Neural cell (in vitro differentiated cells): ENCODE data around the gene COX7B2. TPM values are rescaled to one million over a fixed set of nuclear protein-coding genes. Genes with fewer than 3 reads are reported as not detected.

Source experiments
- H2AFZ ChIP-seq: fragments of 200-600, 300-800 bp; sonication (generic), shearing (Covaris generic); 2 replicates; pipeline ENCODE4 v1.6.0; 2014; ENCODE audit warnings: low read depth, mild to moderate bottlenecking, antibody characterized with exemption, low read length, moderate library complexity
- H3F3A ChIP-seq: fragments of 200-600 bp; shearing (Covaris generic); 2 replicates; pipeline ENCODE4 v1.6.1; 2016; ENCODE audit warnings: mild to moderate bottlenecking, moderate library complexity, mixed read lengths, antibody characterized with exemption, low read length; ENCODE audit not compliant: insufficient read depth, poor library complexity, severe bottlenecking
- H3K27ac ChIP-seq: fragments of 200-600, 300-800 bp; sonication (generic), shearing (Covaris generic); 2 replicates; pipeline ENCODE4 v1.5.1; 2014; ENCODE audit warnings: mild to moderate bottlenecking, low read length, moderate library complexity
- H3K27me3 ChIP-seq: fragments of 300-800, 200-600 bp; sonication (generic), shearing (Covaris generic); 2 replicates; pipeline ENCODE4 v1.6.0; 2014; ENCODE audit warnings: mild to moderate bottlenecking, low read depth, low read length, moderate library complexity; ENCODE audit not compliant: insufficient read depth
- H3K36me3 ChIP-seq: fragments of 300-800, 200-600 bp; sonication (generic), shearing (Covaris generic); 2 replicates; pipeline ENCODE4 v1.5.1; 2014; ENCODE audit warnings: mild to moderate bottlenecking, antibody characterized with exemption, low read length, moderate library complexity; ENCODE audit not compliant: insufficient read depth
- H3K4me2 ChIP-seq: fragments of 300-800, 200-600 bp; sonication (generic), shearing (Covaris generic); 2 replicates; pipeline ENCODE4 v1.6.0; 2014; ENCODE audit warnings: mild to moderate bottlenecking, low read length
- H3K4me3 ChIP-seq: fragments of 300-800, 200-600 bp; sonication (generic), shearing (Covaris generic); 2 replicates; pipeline ENCODE4 v1.5.1; 2014; ENCODE audit warnings: mild to moderate bottlenecking, low read length, moderate library complexity
- H3K79me2 ChIP-seq: fragments of 200-600 bp; shearing (Covaris generic); replicated peaks from 2 replicates; pipeline ENCODE4 v1.6.0; 2014; ENCODE audit warnings: mild to moderate bottlenecking, low read length, moderate library complexity; ENCODE audit not compliant: insufficient read depth
- H3K9ac ChIP-seq: fragments of 300-800, 200-600 bp; sonication (generic), shearing (Covaris generic); 2 replicates; pipeline ENCODE4 v1.6.1; 2016; ENCODE audit warnings: mild to moderate bottlenecking, low read length, mixed read lengths
- H3K9me2 ChIP-seq: fragments of 200-600 bp; shearing (Covaris generic); 2 replicates; pipeline ENCODE4 v1.6.1; 2016; ENCODE audit warnings: mild to moderate bottlenecking, low read length, mixed read lengths; ENCODE audit not compliant: insufficient read depth
- H3K9me3 ChIP-seq: fragments of 200-600, 300-800 bp; sonication (generic), shearing (Covaris generic); 2 replicates; pipeline ENCODE4 v1.6.1; 2016; ENCODE audit warnings: mild to moderate bottlenecking, mixed run types, low read length, moderate library complexity, mixed read lengths
- H4K20me1 ChIP-seq: fragments of 200-600 bp; shearing (Covaris generic); 2 replicates; pipeline ENCODE4 v1.6.1; 2016; ENCODE audit warnings: mild to moderate bottlenecking, mixed run types; ENCODE audit not compliant: insufficient read depth
- EP300 ChIP-seq: fragments of 450-650 bp; conservative IDR thresholded peaks from 2 replicates; pipeline ENCODE4 v1.6.1; 2014; ENCODE audit warnings: antibody characterized with exemption, mild to moderate bottlenecking, moderate library complexity; ENCODE audit not compliant: poor library complexity, severe bottlenecking
- EZH2 ChIP-seq: fragments of 200-600, 300-800 bp; shearing (Covaris generic), sonication (generic); IDR thresholded peaks from 2 replicates; pipeline ENCODE4 v1.6.1; 2014; ENCODE audit warnings: antibody characterized with exemption, low read length, borderline replicate concordance, mild to moderate bottlenecking; ENCODE audit not compliant: insufficient read depth, poor library complexity, severe bottlenecking
- MXI1 ChIP-seq: fragments of 450-650 bp; conservative IDR thresholded peaks from 2 replicates; pipeline ENCODE4 v1.6.1; 2014; ENCODE audit warnings: antibody characterized with exemption, mild to moderate bottlenecking; ENCODE audit not compliant: poor library complexity, severe bottlenecking
- POLR2AphosphoS5 ChIP-seq: IDR thresholded peaks from 2 replicates; pipeline ENCODE4 v1.6.1; 2012
- RAD21 ChIP-seq: fragments of 450-650 bp; conservative IDR thresholded peaks from 2 replicates; pipeline ENCODE4 v1.6.1; 2014; ENCODE audit warnings: antibody characterized with exemption, mild to moderate bottlenecking, moderate library complexity
- SMC3 ChIP-seq: fragments of 450-650 bp; conservative IDR thresholded peaks from 2 replicates; pipeline ENCODE4 v1.6.1; 2014; ENCODE audit warnings: antibody characterized with exemption, mild to moderate bottlenecking, moderate library complexity; ENCODE audit not compliant: poor library complexity
- TAF1 ChIP-seq: IDR thresholded peaks from 2 replicates; pipeline ENCODE4 v1.6.1; 2012; ENCODE audit warnings: low read depth
- polyA plus RNA-seq: library from polyadenylated mRNA; depleted of rRNA; stranded (reverse); fragments of >200 nt; gene quantifications from 2 replicates; pipeline ENCODE4 v1.2.3, GENCODE V29; 2014
- TF ChIP-seq, protein P1 (sequence below): fragments of 450-650 bp; IDR thresholded peaks from 2 replicates; pipeline ENCODE4 v1.5.1; 2014; ENCODE audit warnings: antibody characterized with exemption, mild to moderate bottlenecking, moderate library complexity; ENCODE audit not compliant: poor library complexity, severe bottlenecking
- TF ChIP-seq, protein P2 (sequence below): IDR thresholded peaks from 2 replicates; pipeline ENCODE4 v1.6.1; 2012; ENCODE audit warnings: borderline replicate concordance

Gene COX7B2
- polyA plus RNA-seq, 1 donor from 2014 or later, result not detected

DNA sequence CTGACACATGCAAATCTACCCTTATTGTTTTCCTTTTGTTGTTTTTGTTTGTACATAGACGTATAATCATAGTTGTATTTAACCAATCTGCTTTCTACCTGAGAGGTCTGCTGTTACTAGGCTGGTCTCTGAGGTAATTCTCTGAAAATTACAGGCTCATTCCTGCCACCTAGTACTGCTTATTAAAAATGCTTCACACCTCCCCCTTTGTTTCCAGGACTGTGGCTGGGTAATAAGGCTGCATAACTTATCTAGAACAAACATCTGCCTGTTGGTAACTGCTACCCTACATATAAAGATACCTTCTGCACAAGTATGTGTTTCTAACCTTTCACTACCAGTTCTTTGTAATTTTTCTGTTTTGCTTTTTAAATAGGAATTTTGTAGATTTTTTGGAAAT is 34.2 kb downstream of the COX7B2 start:
- H3K79me2 ChIP-seq, result no peaks in the 10 kb centered on the region

DNA sequence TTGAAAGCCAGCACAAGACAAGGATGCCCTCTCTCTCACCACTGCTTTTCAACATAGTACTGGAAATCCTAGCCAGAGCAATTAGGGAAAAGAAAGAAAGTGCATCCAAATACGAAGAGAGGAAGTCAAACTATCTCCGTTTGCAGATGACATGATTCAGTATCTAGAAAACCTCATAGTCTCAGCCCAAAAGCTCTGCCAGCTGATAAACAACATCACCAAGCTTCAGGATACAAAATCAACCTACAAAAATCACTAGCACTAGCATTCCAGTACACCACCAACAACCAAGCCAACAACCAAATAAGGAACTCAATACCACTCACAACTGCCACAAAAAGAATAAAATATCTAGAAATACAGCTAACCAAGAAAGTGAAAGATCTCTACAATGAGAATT is 38.6 kb downstream of the COX7B2 start:
- Histone ChIP-seq H3K27ac (no peak overlapping the region), H3K79me2 (no peaks in the 10 kb centered on the region), H2AFZ (no peak overlapping the region), H3K36me3 (no peaks in the 10 kb centered on the region), H4K20me1 (no peaks in the 10 kb centered on the region), H3F3A (no peaks in the 10 kb centered on the region), H3K27me3 (no peaks in the 10 kb centered on the region), H3K9me3 (peaks cover 5% of the 10 kb centered on the region), H3K4me2 (no peak overlapping the region), H3K9me2 (no peaks in the 10 kb centered on the region), H3K9ac (no peak overlapping the region), H3K4me3 (no peak overlapping the region)
- TF ChIP-seq TAF1, result no peak
- no peak for TF ChIP-seq EP300
- no peak for TF ChIP-seq RAD21
- TF ChIP-seq, protein P1, sequence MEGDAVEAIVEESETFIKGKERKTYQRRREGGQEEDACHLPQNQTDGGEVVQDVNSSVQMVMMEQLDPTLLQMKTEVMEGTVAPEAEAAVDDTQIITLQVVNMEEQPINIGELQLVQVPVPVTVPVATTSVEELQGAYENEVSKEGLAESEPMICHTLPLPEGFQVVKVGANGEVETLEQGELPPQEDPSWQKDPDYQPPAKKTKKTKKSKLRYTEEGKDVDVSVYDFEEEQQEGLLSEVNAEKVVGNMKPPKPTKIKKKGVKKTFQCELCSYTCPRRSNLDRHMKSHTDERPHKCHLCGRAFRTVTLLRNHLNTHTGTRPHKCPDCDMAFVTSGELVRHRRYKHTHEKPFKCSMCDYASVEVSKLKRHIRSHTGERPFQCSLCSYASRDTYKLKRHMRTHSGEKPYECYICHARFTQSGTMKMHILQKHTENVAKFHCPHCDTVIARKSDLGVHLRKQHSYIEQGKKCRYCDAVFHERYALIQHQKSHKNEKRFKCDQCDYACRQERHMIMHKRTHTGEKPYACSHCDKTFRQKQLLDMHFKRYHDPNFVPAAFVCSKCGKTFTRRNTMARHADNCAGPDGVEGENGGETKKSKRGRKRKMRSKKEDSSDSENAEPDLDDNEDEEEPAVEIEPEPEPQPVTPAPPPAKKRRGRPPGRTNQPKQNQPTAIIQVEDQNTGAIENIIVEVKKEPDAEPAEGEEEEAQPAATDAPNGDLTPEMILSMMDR, result no peak
- no peak for TF ChIP-seq EZH2
- no peak for TF ChIP-seq SMC3
- TF ChIP-seq, protein P2, sequence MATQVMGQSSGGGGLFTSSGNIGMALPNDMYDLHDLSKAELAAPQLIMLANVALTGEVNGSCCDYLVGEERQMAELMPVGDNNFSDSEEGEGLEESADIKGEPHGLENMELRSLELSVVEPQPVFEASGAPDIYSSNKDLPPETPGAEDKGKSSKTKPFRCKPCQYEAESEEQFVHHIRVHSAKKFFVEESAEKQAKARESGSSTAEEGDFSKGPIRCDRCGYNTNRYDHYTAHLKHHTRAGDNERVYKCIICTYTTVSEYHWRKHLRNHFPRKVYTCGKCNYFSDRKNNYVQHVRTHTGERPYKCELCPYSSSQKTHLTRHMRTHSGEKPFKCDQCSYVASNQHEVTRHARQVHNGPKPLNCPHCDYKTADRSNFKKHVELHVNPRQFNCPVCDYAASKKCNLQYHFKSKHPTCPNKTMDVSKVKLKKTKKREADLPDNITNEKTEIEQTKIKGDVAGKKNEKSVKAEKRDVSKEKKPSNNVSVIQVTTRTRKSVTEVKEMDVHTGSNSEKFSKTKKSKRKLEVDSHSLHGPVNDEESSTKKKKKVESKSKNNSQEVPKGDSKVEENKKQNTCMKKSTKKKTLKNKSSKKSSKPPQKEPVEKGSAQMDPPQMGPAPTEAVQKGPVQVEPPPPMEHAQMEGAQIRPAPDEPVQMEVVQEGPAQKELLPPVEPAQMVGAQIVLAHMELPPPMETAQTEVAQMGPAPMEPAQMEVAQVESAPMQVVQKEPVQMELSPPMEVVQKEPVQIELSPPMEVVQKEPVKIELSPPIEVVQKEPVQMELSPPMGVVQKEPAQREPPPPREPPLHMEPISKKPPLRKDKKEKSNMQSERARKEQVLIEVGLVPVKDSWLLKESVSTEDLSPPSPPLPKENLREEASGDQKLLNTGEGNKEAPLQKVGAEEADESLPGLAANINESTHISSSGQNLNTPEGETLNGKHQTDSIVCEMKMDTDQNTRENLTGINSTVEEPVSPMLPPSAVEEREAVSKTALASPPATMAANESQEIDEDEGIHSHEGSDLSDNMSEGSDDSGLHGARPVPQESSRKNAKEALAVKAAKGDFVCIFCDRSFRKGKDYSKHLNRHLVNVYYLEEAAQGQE, result no peak

More for the DNA sequence above, 34.2 kb downstream of the COX7B2 start:
- Histone ChIP-seq H3K9ac (no peak overlapping the region), H3K9me3 (peaks cover 5% of the 10 kb centered on the region), H3K9me2 (no peaks in the 10 kb centered on the region), H3K4me2 (no peak overlapping the region), H3K36me3 (no peaks in the 10 kb centered on the region), H2AFZ (no peak overlapping the region), H3K27ac (no peak overlapping the region), H3K4me3 (no peak overlapping the region), H3F3A (no peaks in the 10 kb centered on the region), H3K27me3 (no peaks in the 10 kb centered on the region), H4K20me1 (no peaks in the 10 kb centered on the region)
- TF ChIP-seq POLR2AphosphoS5, result no peak
- no peak for TF ChIP-seq TAF1
- TF ChIP-seq, protein P2, result no peak
- TF ChIP-seq RAD21, result no peak
- no peak for TF ChIP-seq SMC3
- no peak for TF ChIP-seq EZH2
- TF ChIP-seq EP300, result no peak
- no peak for TF ChIP-seq MXI1
- TF ChIP-seq, protein P1, result no peak
